Hindlimb muscle (tissue), 1 donor: ENCODE results near the gene TAP1. TPM values are rescaled to one million over a fixed set of nuclear protein-coding genes. Genes with fewer than 3 reads are reported as not detected.
"Not testable (repeated sequence)": the region's sequence is repeated elsewhere in the genome, so short reads cannot be mapped to it uniquely, and the experiment has no call there.

Source experiments
- DNase-seq: peaks from one replicate; pipeline ENCODE4 v3.0.0-alpha.2; 2013
- polyA plus RNA-seq: library from polyadenylated mRNA; unstranded; fragments of 120-200 nt; gene quantifications from one replicate; pipeline ENCODE4 v1.2.1, GENCODE V29; 2013; ENCODE audit not compliant: insufficient read length

Gene TAP1
- polyA plus RNA-seq, 1 donor = 8.6 TPM

GRCh38 chr6:32839356-32839755 is 14.1 kb downstream of the TAP1 start:
- no peak for DNase-seq

GRCh38 chr6:32838114-32838958 is 15.2 kb downstream of the TAP1 start, which contains the start of gene TAP2:
Gene TAP2 (minus strand): TSS chr6:32838739. CDS start chr6:32838233, 506 bp downstream.
- peak; percentile 96 for DNase-seq

- DNase-seq = no peak
Observed at GRCh38 chr6:32837651-32838113, 15.8 kb downstream of the TAP1 start.

DNA sequence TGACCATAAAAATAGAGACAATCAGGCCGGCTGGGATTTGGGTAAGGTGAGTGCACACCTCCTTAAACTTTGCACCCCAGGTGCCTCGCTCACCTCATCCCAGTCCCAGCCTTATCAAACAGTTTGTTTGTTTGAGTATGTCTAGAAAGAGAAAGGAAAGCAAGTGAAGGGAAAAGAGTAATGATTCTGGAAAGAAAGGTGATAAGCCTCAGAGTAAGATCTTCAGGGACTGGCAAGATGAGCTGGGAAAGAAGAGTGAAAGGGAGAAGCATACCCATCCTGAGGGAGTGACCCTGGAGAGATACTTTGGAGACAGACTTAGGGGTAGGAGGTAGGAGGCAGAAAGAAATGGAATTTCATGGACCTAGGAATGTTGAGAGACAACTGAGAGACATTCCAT is 16.6 kb downstream of the TAP1 start:
- DNase-seq = no peak

- DNase-seq = no peak
Observed at GRCh38 chr6:32835167-32835893, 18.2 kb downstream of the TAP1 start.

DNA sequence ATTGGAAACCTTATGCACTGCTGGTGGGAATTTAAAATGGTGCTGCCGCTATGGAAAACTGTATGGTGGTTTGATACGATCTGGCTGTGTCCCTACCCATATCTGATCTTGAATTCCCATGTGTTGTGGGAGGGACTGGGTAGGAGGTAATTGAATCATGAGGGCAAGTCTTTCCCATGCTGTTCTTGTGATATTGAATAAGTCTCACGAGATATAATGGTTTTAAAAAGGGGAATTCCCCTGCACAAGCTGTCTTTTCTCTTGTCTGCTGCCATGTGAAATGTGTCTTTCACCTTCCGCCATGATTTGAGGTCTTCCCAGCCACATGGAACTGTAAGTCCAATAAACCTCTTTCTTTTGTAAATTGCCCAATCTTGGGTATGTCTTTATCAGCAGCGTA is 19.8 kb downstream of the TAP1 start:
- no peak for DNase-seq

DNA sequence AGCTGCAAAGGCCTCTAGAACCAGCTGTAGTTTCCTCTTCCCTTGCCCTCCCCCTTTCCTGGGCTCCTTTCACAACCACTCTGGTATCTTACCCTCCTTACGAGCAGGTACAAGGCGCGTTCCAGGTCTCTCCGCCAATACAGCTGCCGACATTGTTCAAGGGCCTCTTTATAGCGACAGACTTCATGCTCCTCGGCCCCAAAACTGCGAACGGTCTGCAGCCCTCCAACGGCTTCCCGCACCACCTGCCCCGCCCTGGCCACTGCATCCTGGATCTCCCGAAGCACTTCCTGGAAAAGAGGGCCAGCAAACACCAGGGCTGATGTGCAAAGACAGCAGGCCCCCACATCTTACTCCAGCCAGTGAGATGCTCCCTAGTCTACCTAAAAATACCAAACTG is 21.0 kb downstream of the TAP1 start:
- no peak for DNase-seq

GRCh38 chr6:32830936-32831335 is 22.6 kb downstream of the TAP1 start:
- DNase-seq = no peak

- DNase-seq = no peak
Observed at GRCh38 chr6:32830017-32830416, 23.5 kb downstream of the TAP1 start.

- no peak for DNase-seq
Observed at GRCh38 chr6:32829495-32829894, 24.0 kb downstream of the TAP1 start.

- DNase-seq = no peak
Observed at GRCh38 chr6:32827025-32827424, 26.5 kb downstream of the TAP1 start.

GRCh38 chr6:32825966-32826365 is 27.5 kb downstream of the TAP1 start:
- DNase-seq = no peak

DNA sequence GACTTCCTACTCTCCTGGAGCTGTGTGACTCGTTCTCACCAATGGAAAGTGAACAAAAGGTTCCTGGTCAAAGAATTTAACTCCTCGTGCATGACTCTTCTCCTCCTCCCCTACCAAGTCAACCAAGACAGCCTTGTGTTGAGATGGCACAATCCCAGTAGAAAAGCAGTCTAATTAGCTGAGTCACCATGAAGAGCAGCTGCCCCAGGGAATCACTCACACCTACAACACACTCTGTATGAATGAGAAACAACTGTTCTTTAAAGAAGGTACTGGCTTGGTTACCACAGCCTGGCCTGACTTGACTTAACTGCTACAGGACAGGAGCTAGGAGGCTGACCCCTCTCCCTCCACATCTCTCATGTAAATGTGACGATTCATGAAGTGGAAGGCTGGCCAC is 33.8 kb downstream of the TAP1 start:
- DNase-seq = no peak

DNA sequence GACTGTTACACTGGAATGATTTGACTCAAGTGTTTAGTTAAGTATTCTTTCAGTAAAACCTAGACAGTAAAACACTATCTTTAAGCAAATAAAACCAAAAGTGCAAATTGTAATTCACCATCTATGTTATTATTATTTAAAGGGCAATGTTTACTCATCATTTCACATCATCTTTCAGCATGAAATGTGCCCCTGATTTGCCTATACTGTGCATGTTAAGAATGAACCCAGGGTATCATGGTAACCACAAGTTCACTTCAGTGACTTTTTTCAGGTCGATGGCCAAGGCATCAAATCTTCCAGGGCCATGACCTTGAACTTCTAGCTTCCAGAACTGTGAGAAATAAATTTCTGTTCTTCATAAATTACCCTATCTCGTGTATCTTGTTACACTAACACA is 34.6 kb downstream of the TAP1 start:
- DNase-seq = no peak

DNA sequence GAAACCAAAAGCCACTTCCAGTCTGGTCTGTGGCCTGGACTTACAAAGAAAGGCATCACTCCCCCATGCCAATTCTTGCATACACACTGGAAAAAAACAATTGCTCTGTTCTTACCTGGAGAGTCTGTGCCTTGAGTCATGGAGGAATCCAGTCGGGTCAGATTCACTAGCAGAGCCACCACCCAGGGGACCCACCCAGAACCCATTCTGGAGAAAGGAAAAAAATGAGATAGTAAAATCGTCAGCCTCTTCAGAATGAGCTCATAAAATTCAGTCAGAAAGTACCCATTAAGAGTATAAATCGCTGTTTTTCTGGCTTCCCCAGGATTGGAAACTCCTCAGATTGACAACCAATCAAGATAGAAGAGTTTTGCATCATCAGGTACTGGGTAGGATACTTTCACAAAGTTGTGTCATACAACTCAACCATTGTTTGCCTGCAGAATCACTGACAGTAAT is 36.7 kb downstream of the TAP1 start, which contains the start of gene HLA-DOB:
TSS of gene HLA-DOB (minus strand) at position 257 of the 459 bp plus-strand sequence. CDS start at position 206, 51 bp downstream.
- DNase-seq = no peak

- no peak for DNase-seq
Observed at GRCh38 chr6:32815996-32816395, 37.5 kb downstream of the TAP1 start.

GRCh38 chr6:32815115-32815514 is 38.4 kb downstream of the TAP1 start:
- no peak for DNase-seq

- DNase-seq = no peak
Observed at GRCh38 chr6:32814145-32814544, 39.4 kb downstream of the TAP1 start.

GRCh38 chr6:32809171-32809570 is 44.3 kb downstream of the TAP1 start:
- DNase-seq = no peak

DNA sequence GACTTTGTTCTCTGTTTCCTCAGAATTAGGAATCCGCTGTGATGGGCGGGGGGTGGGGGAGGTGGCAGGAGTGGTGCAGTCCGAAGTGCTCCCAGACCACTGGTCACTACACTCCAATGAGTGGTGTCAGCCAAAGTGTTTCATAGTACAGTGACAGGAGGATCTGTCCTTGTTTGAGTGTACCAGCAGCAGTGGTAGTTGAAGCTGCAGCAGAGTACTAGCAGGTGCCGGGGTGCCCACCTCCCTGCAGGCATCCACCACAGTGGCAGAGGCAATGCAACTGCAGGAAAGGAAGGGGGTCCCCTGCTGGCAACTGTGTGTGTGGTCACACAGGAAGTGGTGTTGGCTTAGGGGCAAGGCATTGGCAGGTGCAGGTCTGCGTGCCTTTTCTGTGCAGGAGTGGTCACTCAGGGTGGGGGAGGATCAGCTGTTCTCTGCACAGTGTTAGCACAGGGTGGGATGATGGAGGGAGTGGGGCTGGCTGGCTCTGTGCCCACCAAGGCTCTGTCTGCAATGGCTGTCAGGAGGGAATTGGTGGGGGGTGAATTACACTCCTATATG is 46.4 kb downstream of the TAP1 start:
- DNase-seq = no peak

DNA sequence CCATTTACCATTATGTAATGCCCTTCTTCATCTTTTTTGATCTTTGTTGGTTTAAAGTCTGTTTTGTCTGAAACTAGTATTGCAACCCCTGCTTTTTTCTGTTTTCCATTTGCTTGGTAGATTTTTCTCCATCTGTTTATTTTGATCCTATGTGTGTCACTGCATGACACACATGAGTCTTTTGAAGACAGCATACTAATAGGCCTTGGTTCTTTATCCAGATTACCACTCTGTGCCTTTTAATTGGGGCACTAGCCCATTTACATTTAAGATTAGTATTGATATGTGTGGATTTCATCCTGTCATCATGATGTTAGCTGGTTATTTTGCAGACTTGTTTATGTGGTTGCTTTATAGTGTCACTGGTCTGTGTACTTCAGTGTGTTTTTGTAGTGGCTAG is 48.1 kb downstream of the TAP1 start:
- DNase-seq = not testable (repeated sequence)

- DNase-seq = no peak
Observed at GRCh38 chr6:32803416-32803815, 50.1 kb downstream of the TAP1 start.

DNA sequence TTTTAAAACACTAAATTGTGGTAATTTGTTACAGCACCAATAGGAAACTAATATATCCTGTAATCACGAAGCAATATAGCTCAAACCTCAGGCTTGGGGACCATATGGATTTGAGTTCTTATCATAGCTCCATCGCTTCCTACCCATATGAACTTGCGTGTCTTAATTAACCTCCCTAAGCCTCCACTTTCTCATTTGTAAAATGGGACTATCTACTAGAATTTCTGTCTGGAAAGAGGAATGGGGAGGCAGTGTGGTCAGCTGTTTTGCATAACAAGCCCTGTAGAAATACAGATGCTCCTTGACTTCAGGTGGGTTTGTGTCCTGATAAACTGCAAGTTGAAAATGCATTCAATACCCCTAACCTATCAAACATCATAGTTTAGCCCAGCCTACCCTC is 53.8 kb downstream of the TAP1 start:
- DNase-seq = no peak
